ENCODE measurements around the gene CCDC138.

GRCh38 chr2:108898315-108899082, 111.9 kb downstream of the CCDC138 start:
- no peak for TF ChIP-seq CTCF (IDR thresholded peaks at IDR 0.05; ENCODE audit: insufficient read depth, low read depth, low read length)
- TF ChIP-seq EZH2 (IDR thresholded peaks at IDR 0.05; ENCODE audit: insufficient read depth, low read length), result no peak

Data from astrocyte (in vitro differentiated cells and primary cell).